RWPE2 (cell line): ENCODE data around the gene HPSE.

ENCODE experiments used
- ATAC-seq: fragments of 200-7000 bp; cut with Tn5 transposase; 3 replicates; pipeline ENCODE4 v1.9.1; 2021; ENCODE audit warnings: low read depth
- DNase-seq: peaks from one replicate; pipeline ENCODE4 v3.0.0-alpha.2; 2020; ENCODE audit warnings: low spot score
- H3K27ac ChIP-seq: fragments of 450-650 bp; 2 replicates; pipeline ENCODE4 v1.5.1; 2017; ENCODE audit warnings: mild to moderate bottlenecking; ENCODE audit not compliant: poor library complexity, severe bottlenecking
- H3K27me3 ChIP-seq: fragments of 250-450 bp; sonication (Bioruptor Pico); 2 replicates; pipeline ENCODE4 v1.5.1; 2021; ENCODE audit warnings: mild to moderate bottlenecking, moderate library complexity; ENCODE audit not compliant: insufficient read depth, poor library complexity, severe bottlenecking
- H3K36me3 ChIP-seq: fragments of 250-450 bp; sonication (Bioruptor Pico); 2 replicates; pipeline ENCODE4 v1.5.1; 2020; ENCODE audit warnings: low read depth, mild to moderate bottlenecking, moderate library complexity
- H3K4me1 ChIP-seq: fragments of 250-450 bp; sonication (Bioruptor Pico); 2 replicates; pipeline ENCODE4 v1.5.1; 2021; ENCODE audit warnings: mild to moderate bottlenecking, moderate library complexity; ENCODE audit not compliant: insufficient read depth, poor library complexity, severe bottlenecking
- H3K4me3 ChIP-seq: fragments of 250-450 bp; sonication (Bioruptor Pico); 2 replicates; pipeline ENCODE4 v1.5.1; 2021; ENCODE audit warnings: mild to moderate bottlenecking, moderate library complexity; ENCODE audit not compliant: severe bottlenecking
- H3K9me3 ChIP-seq: fragments of 250-450 bp; sonication (Bioruptor Pico); 2 replicates; pipeline ENCODE4 v1.5.1; 2021; ENCODE audit warnings: mild to moderate bottlenecking, moderate library complexity; ENCODE audit not compliant: severe bottlenecking
- TF ChIP-seq, protein P1 (sequence below): fragments of 450-650 bp; IDR thresholded peaks from one replicate; pipeline ENCODE4 v1.5.1; 2017; ENCODE audit warnings: mild to moderate bottlenecking, moderate library complexity; ENCODE audit not compliant: poor library complexity, severe bottlenecking

Gene HPSE

GRCh38 chr4:83262682-83263081, 72.0 kb downstream of the HPSE start:
- no peak overlapping the region for H3K4me3 ChIP-seq
- DNase-seq (no peak), ATAC-seq (no peak)
- H3K36me3 ChIP-seq: peaks cover 20% of the 10 kb centered on the region
- H3K9me3 ChIP-seq: no peaks in the 10 kb centered on the region
- H3K27me3 ChIP-seq: no peaks in the 10 kb centered on the region
- no peak overlapping the region for H3K27ac ChIP-seq
- TF ChIP-seq, protein P1, sequence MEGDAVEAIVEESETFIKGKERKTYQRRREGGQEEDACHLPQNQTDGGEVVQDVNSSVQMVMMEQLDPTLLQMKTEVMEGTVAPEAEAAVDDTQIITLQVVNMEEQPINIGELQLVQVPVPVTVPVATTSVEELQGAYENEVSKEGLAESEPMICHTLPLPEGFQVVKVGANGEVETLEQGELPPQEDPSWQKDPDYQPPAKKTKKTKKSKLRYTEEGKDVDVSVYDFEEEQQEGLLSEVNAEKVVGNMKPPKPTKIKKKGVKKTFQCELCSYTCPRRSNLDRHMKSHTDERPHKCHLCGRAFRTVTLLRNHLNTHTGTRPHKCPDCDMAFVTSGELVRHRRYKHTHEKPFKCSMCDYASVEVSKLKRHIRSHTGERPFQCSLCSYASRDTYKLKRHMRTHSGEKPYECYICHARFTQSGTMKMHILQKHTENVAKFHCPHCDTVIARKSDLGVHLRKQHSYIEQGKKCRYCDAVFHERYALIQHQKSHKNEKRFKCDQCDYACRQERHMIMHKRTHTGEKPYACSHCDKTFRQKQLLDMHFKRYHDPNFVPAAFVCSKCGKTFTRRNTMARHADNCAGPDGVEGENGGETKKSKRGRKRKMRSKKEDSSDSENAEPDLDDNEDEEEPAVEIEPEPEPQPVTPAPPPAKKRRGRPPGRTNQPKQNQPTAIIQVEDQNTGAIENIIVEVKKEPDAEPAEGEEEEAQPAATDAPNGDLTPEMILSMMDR: no peak
- H3K4me1 ChIP-seq: peaks cover 10% of the 10 kb centered on the region

DNA sequence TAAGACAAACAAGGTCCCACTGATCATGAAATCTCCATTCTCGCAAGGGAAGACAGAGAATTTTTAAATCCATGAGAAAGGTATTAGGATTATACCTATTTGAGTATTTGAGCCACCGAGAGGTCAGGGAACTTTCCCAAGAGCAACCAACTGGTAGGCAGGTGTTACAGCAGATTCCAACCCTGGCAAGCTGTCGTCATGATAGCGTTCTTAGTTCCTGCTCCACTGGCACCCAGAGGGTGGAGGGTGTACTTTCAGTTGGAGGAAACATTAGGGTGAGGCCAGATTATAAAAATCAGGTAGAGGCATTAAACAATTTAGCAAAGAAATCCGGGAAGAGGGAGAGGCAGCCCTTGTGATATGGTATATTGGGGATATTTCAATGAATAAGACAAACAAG, 73.3 kb downstream of the HPSE start:
- Histone ChIP-seq H3K4me1 (peaks cover 12% of the 10 kb centered on the region), H3K27ac (no peak overlapping the region), H3K9me3 (no peaks in the 10 kb centered on the region), H3K4me3 (no peak overlapping the region), H3K27me3 (no peaks in the 10 kb centered on the region), H3K36me3 (peaks cover 16% of the 10 kb centered on the region)
- TF ChIP-seq, protein P1: no peak
- ATAC-seq: no peak
- DNase-seq: no peak

GRCh38 chr4:83259586-83259985, 75.1 kb downstream of the HPSE start:
- Histone ChIP-seq H3K4me1 (peaks cover 25% of the 10 kb centered on the region), H3K36me3 (peaks cover 7% of the 10 kb centered on the region), H3K27me3 (no peaks in the 10 kb centered on the region), H3K27ac (peak overlapping the region; percentile 7), H3K4me3 (no peak overlapping the region), H3K9me3 (no peaks in the 10 kb centered on the region)
- TF ChIP-seq, protein P1: no peak
- no peak for DNase-seq
- no peak for ATAC-seq

DNA sequence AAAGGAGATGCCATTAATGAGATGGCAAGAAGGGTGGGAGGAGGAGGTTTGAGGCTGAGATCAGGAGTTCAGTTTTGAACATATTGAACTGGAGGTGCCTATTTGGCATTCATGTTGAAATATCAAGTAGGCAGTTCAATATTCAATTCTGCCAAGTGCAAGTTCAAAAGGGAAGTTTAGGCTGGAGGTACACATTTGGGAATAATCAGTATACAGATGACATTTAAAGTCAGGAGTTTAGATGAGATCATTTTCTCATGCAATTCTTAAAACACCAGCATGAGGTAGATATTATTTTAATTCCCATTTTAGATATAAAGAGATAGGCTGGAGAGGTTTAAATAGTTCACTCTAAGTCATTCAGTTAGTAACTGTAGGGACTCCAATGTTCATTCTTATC, 76.2 kb downstream of the HPSE start:
- Histone ChIP-seq H3K36me3 (peaks cover 7% of the 10 kb centered on the region; the same call in 1 of the 2 replicates), H3K27me3 (no peaks in the 10 kb centered on the region), H3K4me1 (peaks cover 25% of the 10 kb centered on the region), H3K4me3 (no peak overlapping the region), H3K9me3 (no peaks in the 10 kb centered on the region), H3K27ac (peak overlapping the region; percentile 99)
- TF ChIP-seq, protein P1: no peak
- no peak for DNase-seq
- no peak for ATAC-seq

GRCh38 chr4:83257811-83258210, 76.8 kb downstream of the HPSE start:
- Histone ChIP-seq H3K36me3 (peaks cover 7% of the 10 kb centered on the region; the same call in 1 of the 2 replicates), H3K27ac (peak overlapping the region; percentile 99), H3K4me3 (no peak overlapping the region), H3K4me1 (peaks cover 25% of the 10 kb centered on the region), H3K27me3 (no peaks in the 10 kb centered on the region), H3K9me3 (no peaks in the 10 kb centered on the region)
- ATAC-seq (no peak), DNase-seq (no peak)
- TF ChIP-seq, protein P1: no peak
